ENCODE data around the gene KSR1.
"Not testable (repeated sequence)": the region's sequence is repeated elsewhere in the genome, so short reads cannot be mapped to it uniquely, and the experiment has no call there.

Gene KSR1

GRCh38 chr17:27454089-27454488 lies 2.2 kb upstream of the KSR1 start:
- DNase-seq (ENCODE audit: low spot score): no peak

GRCh38 chr17:27455236-27455913 lies 873 bp upstream of the KSR1 start:
- DNase-seq (ENCODE audit: low spot score): no peak

- DNase-seq (ENCODE audit: low spot score): no peak
Observed at GRCh38 chr17:27456681-27457359, 572 bp downstream of the KSR1 start.

GRCh38 chr17:27457360-27457715 lies 1.1 kb downstream of the KSR1 start:
- DNase-seq (ENCODE audit: low spot score): peak; percentile 26

GRCh38 chr17:27457731-27458523 lies 1.7 kb downstream of the KSR1 start:
- DNase-seq (ENCODE audit: low spot score): peak; percentile 54

GRCh38 chr17:27458524-27458908 lies 2.3 kb downstream of the KSR1 start:
- no peak for DNase-seq (ENCODE audit: low spot score)

- no peak for DNase-seq (ENCODE audit: low spot score)
Observed at GRCh38 chr17:27459433-27459832, 3.2 kb downstream of the KSR1 start.

- no peak for DNase-seq (ENCODE audit: low spot score)
Observed at GRCh38 chr17:27460196-27460725, 4.0 kb downstream of the KSR1 start.

GRCh38 chr17:27461192-27461859 lies 5.1 kb downstream of the KSR1 start:
- DNase-seq (ENCODE audit: low spot score): no peak

- no peak for DNase-seq (ENCODE audit: low spot score)
Observed at GRCh38 chr17:27462149-27462548, 5.9 kb downstream of the KSR1 start.

- no peak for DNase-seq (ENCODE audit: low spot score)
Observed at GRCh38 chr17:27462714-27463113, 6.5 kb downstream of the KSR1 start.

- DNase-seq (ENCODE audit: low spot score): no peak
Observed at GRCh38 chr17:27463235-27463677, 7.0 kb downstream of the KSR1 start.

GRCh38 chr17:27464019-27464418 lies 7.8 kb downstream of the KSR1 start:
- DNase-seq (ENCODE audit: low spot score): not testable (repeated sequence)

- DNase-seq (ENCODE audit: low spot score): no peak
Observed at GRCh38 chr17:27464431-27464830, 8.2 kb downstream of the KSR1 start.

- DNase-seq (ENCODE audit: low spot score): not testable (repeated sequence)
Observed at GRCh38 chr17:27465875-27466274, 9.6 kb downstream of the KSR1 start.

GRCh38 chr17:27466376-27466742 lies 10.1 kb downstream of the KSR1 start:
- DNase-seq (ENCODE audit: low spot score): no peak

GRCh38 chr17:27466743-27467375 lies 10.6 kb downstream of the KSR1 start:
- no peak for DNase-seq (ENCODE audit: low spot score)

- no peak for DNase-seq (ENCODE audit: low spot score)
Observed at GRCh38 chr17:27469256-27469655, 13.0 kb downstream of the KSR1 start.

- no peak for DNase-seq (ENCODE audit: low spot score)
Observed at GRCh38 chr17:27471321-27472269, 15.3 kb downstream of the KSR1 start.

- no peak for DNase-seq (ENCODE audit: low spot score)
Observed at GRCh38 chr17:27473190-27473747, 17.0 kb downstream of the KSR1 start.
